Mesodermal cell (in vitro differentiated cells): ENCODE results near the gene NCAN.

Experiments
- H3K27ac ChIP-seq: 2 replicates; pipeline ENCODE4 v1.7.0; 2013; ENCODE audit warnings: mild to moderate bottlenecking, low read depth, low read length, moderate library complexity; ENCODE audit not compliant: severe bottlenecking
- H3K36me3 ChIP-seq: 2 replicates; pipeline ENCODE4 v1.7.1; 2013; ENCODE audit warnings: mild to moderate bottlenecking, low read length, moderate library complexity; ENCODE audit not compliant: control insufficient read depth, insufficient read depth
- H3K4me1 ChIP-seq: one replicate; pipeline ENCODE4 v1.7.1; 2013; ENCODE audit warnings: mild to moderate bottlenecking, low read length; ENCODE audit not compliant: insufficient read depth, control insufficient read depth, poor library complexity, severe bottlenecking
- H3K4me3 ChIP-seq: 2 replicates; pipeline ENCODE4 v1.7.0; 2013; ENCODE audit warnings: low read length, control low read depth, mild to moderate bottlenecking; ENCODE audit not compliant: insufficient read depth, poor library complexity, severe bottlenecking; ENCODE audit errors: extremely low read depth
- H3K9me3 ChIP-seq: 2 replicates; pipeline ENCODE4 v1.7.1; 2013; ENCODE audit warnings: mild to moderate bottlenecking, low read length, moderate library complexity; ENCODE audit not compliant: control insufficient read depth
- WGBS, 2 experiments: methylation state at CpG; one replicate each; pipeline ENCODE4 v1.1.5; 2013; ENCODE audit warnings: missing lambda C conversion rate in 2 of 2; ENCODE audit not compliant: insufficient coverage in 2 of 2; 5-methylcytosine and 5-hydroxymethylcytosine counted together

Gene NCAN

GRCh38 chr19:19176950-19177349 lies 34.8 kb upstream of the NCAN start:
- Histone ChIP-seq H3K9me3 (no peaks in the 10 kb centered on the region), H3K4me3 (no peak overlapping the region), H3K4me1 (peaks cover 5% of the 10 kb centered on the region), H3K27ac (no peak overlapping the region), H3K36me3 (peaks cover 13% of the 10 kb centered on the region)
- 93% methylated on average over 5 to 6 of the region's 8 CpGs for WGBS, 2 experiments

- H3K4me3 ChIP-seq = no peak overlapping the region
- WGBS, 2 experiments = 82 to 98% methylated on average over 11 to 17 of the region's 17 CpGs
- no peak overlapping the region for H3K27ac ChIP-seq
- H3K36me3 ChIP-seq = peaks cover 27% of the 10 kb centered on the region
- no peaks in the 10 kb centered on the region for H3K9me3 ChIP-seq
- H3K4me1 ChIP-seq = no peaks in the 10 kb centered on the region
These were observed 32.0 kb upstream of the NCAN start for GRCh38 chr19:19179548-19180441.

GRCh38 chr19:19181488-19181998 lies 30.2 kb upstream of the NCAN start:
- Histone ChIP-seq H3K4me1 (no peaks in the 10 kb centered on the region), H3K27ac (no peak overlapping the region), H3K4me3 (no peak overlapping the region), H3K36me3 (peaks cover 40% of the 10 kb centered on the region), H3K9me3 (no peaks in the 10 kb centered on the region)
- whole genome bisulfite sequencing, 2 experiments = 94 to 96% methylated on average over 8 to 9 of the region's 9 CpGs

GRCh38 chr19:19185853-19186740 lies 25.7 kb upstream of the NCAN start:
- WGBS, 2 experiments = 66 to 79% methylated on average over 3 to 9 of the region's 9 CpGs
- no peak overlapping the region for H3K4me3 ChIP-seq
- H3K9me3 ChIP-seq = no peaks in the 10 kb centered on the region
- no peak overlapping the region for H3K27ac ChIP-seq
- peaks cover 3% of the 10 kb centered on the region for H3K4me1 ChIP-seq
- peaks cover 50% of the 10 kb centered on the region for H3K36me3 ChIP-seq

- Histone ChIP-seq H3K4me1 (peaks cover 6% of the 10 kb centered on the region), H3K9me3 (no peaks in the 10 kb centered on the region), H3K27ac (no peak overlapping the region), H3K4me3 (no peak overlapping the region), H3K36me3 (peaks cover 44% of the 10 kb centered on the region)
- WGBS, 2 experiments = 93 to 95% methylated on average over 14 of the region's 14 CpGs
These were observed 25.0 kb upstream of the NCAN start for GRCh38 chr19:19186742-19187141.

- Histone ChIP-seq H3K4me3 (peak overlapping the region; percentile 86), H3K4me1 (peaks cover 6% of the 10 kb centered on the region), H3K27ac (peak overlapping the region; percentile 92), H3K9me3 (no peaks in the 10 kb centered on the region), H3K36me3 (peaks cover 29% of the 10 kb centered on the region)
- WGBS, 2 experiments = 0 to 1% methylated on average over 11 of the region's 17 CpGs
These were observed 20.0 kb upstream of the NCAN start for GRCh38 chr19:19191768-19192077.

GRCh38 chr19:19192078-19192882 lies 19.5 kb upstream of the NCAN start, which contains the start of the genes BORCS8 and RFXANK:
Gene BORCS8 (minus strand): TSS chr19:19192152. CDS start chr19:19192117, 35 bp downstream.
Gene RFXANK (plus strand): TSS chr19:19192258. CDS start chr19:19193947, 1,689 bp downstream.
- Histone ChIP-seq H3K4me1 (peaks cover 6% of the 10 kb centered on the region), H3K27ac (peak within 1 kb of the TSS; percentile 92), H3K36me3 (peaks cover 34% of the 10 kb centered on the region), H3K4me3 (peak within 1 kb of the TSS; percentile 86), H3K9me3 (no peaks in the 10 kb centered on the region)
- WGBS, 2 experiments = 0% methylated on average over 36 to 38 of the region's 53 CpGs

- Histone ChIP-seq H3K4me3 (peak overlapping the region; percentile 86), H3K27ac (no peak overlapping the region), H3K9me3 (no peaks in the 10 kb centered on the region), H3K4me1 (peaks cover 6% of the 10 kb centered on the region), H3K36me3 (peaks cover 40% of the 10 kb centered on the region)
- 12 to 13% methylated on average over 15 to 22 of the region's 22 CpGs for WGBS, 2 experiments
These were observed 18.8 kb upstream of the NCAN start for GRCh38 chr19:19192910-19193423.

- Histone ChIP-seq H3K27ac (no peak overlapping the region), H3K36me3 (peaks cover 48% of the 10 kb centered on the region), H3K9me3 (no peaks in the 10 kb centered on the region), H3K4me3 (no peak overlapping the region), H3K4me1 (peaks cover 6% of the 10 kb centered on the region)
- WGBS, 2 experiments = 93 to 100% methylated on average over 3 to 4 of the region's 5 CpGs
These were observed 17.8 kb upstream of the NCAN start for GRCh38 chr19:19193926-19194325.
